Memory B cell (primary cell): ENCODE measurements around the gene MEIOB.

Experiments used
- ATAC-seq: fragments of 150-1000 bp; cut with Tn5 transposase; 2 replicates; pipeline ENCODE4 v1.10.0; 2021; ENCODE audit warnings: low read depth, mild to moderate bottlenecking, moderate library complexity
- DNase-seq, 2 donors: peaks; one replicate each; pipeline ENCODE4 v3.0.0; 2022; ENCODE audit warnings: low spot score in 2 of 2
- H3K27ac Mint-ChIP-seq: one replicate; pipeline ENCODE4 v1.8.0; 2022; ENCODE audit warnings: mild to moderate bottlenecking, moderate library complexity, mixed read lengths
- H3K27me3 Mint-ChIP-seq: one replicate; pipeline ENCODE4 v1.8.0; 2022; ENCODE audit warnings: mixed read lengths
- H3K36me3 Mint-ChIP-seq: one replicate; pipeline ENCODE4 v1.8.0; 2022; ENCODE audit warnings: mild to moderate bottlenecking, mixed read lengths
- H3K4me1 Mint-ChIP-seq: one replicate; pipeline ENCODE4 v1.8.0; 2022; ENCODE audit warnings: mixed read lengths
- H3K4me3 Mint-ChIP-seq: one replicate; pipeline ENCODE4 v1.8.0; 2022; ENCODE audit warnings: mild to moderate bottlenecking, moderate library complexity, mixed read lengths
- H3K9me3 Mint-ChIP-seq: one replicate; pipeline ENCODE4 v1.8.0; 2022; ENCODE audit warnings: mixed read lengths

Gene MEIOB

GRCh38 chr16:1850981-1851380 lies 21.0 kb downstream of the MEIOB start:
- peaks cover 10% of the 10 kb centered on the region for H3K27me3 Mint-ChIP-seq
- no peaks in the 10 kb centered on the region for H3K4me1 Mint-ChIP-seq
- H3K9me3 Mint-ChIP-seq = no peaks in the 10 kb centered on the region
- no peak overlapping the region for H3K4me3 Mint-ChIP-seq
- no peak for DNase-seq
- no peak overlapping the region for H3K27ac Mint-ChIP-seq
- no peak for ATAC-seq
- no peaks in the 10 kb centered on the region for H3K36me3 Mint-ChIP-seq

- ATAC-seq = no peak
- Mint-ChIP-seq H3K27ac (no peak overlapping the region), H3K9me3 (no peaks in the 10 kb centered on the region), H3K36me3 (no peaks in the 10 kb centered on the region), H3K4me3 (no peak overlapping the region), H3K4me1 (no peaks in the 10 kb centered on the region), H3K27me3 (peaks cover 8% of the 10 kb centered on the region)
- no peak for DNase-seq
Observed at GRCh38 chr16:1846416-1846815, 25.5 kb downstream of the MEIOB start.

- no peaks in the 10 kb centered on the region for H3K36me3 Mint-ChIP-seq
- no peak overlapping the region for H3K4me3 Mint-ChIP-seq
- no peaks in the 10 kb centered on the region for H3K9me3 Mint-ChIP-seq
- H3K4me1 Mint-ChIP-seq = no peaks in the 10 kb centered on the region
- ATAC-seq (no peak), DNase-seq (no peak)
- H3K27ac Mint-ChIP-seq = no peak overlapping the region
- H3K27me3 Mint-ChIP-seq = peaks cover 4% of the 10 kb centered on the region
Observed at GRCh38 chr16:1845985-1846384, 26.0 kb downstream of the MEIOB start.

GRCh38 chr16:1839554-1839953 lies 32.4 kb downstream of the MEIOB start:
- no peaks in the 10 kb centered on the region for H3K9me3 Mint-ChIP-seq
- DNase-seq (no peak), ATAC-seq (no peak)
- H3K4me1 Mint-ChIP-seq = no peaks in the 10 kb centered on the region
- no peaks in the 10 kb centered on the region for H3K36me3 Mint-ChIP-seq
- H3K27me3 Mint-ChIP-seq = no peaks in the 10 kb centered on the region
- no peak overlapping the region for H3K4me3 Mint-ChIP-seq
- no peak overlapping the region for H3K27ac Mint-ChIP-seq

- H3K4me3 Mint-ChIP-seq = no peak overlapping the region
- DNase-seq (no peak), ATAC-seq (no peak)
- H3K36me3 Mint-ChIP-seq = no peaks in the 10 kb centered on the region
- H3K4me1 Mint-ChIP-seq = peaks cover 8% of the 10 kb centered on the region
- H3K27me3 Mint-ChIP-seq = no peaks in the 10 kb centered on the region
- no peaks in the 10 kb centered on the region for H3K9me3 Mint-ChIP-seq
- no peak overlapping the region for H3K27ac Mint-ChIP-seq
Observed at GRCh38 chr16:1834096-1834495, 37.9 kb downstream of the MEIOB start.

GRCh38 chr16:1832838-1833454 lies 39.0 kb downstream of the MEIOB start:
- DNase-seq = no peak
- no peak for ATAC-seq
- Mint-ChIP-seq H3K4me1 (peaks cover 11% of the 10 kb centered on the region), H3K27me3 (no peaks in the 10 kb centered on the region), H3K36me3 (no peaks in the 10 kb centered on the region), H3K9me3 (no peaks in the 10 kb centered on the region), H3K4me3 (no peak overlapping the region), H3K27ac (no peak overlapping the region)

- no peaks in the 10 kb centered on the region for H3K27me3 Mint-ChIP-seq
- peaks cover 18% of the 10 kb centered on the region for H3K4me1 Mint-ChIP-seq
- H3K9me3 Mint-ChIP-seq = no peaks in the 10 kb centered on the region
- no peaks in the 10 kb centered on the region for H3K36me3 Mint-ChIP-seq
- ATAC-seq = no peak
- H3K27ac Mint-ChIP-seq = no peak overlapping the region
- H3K4me3 Mint-ChIP-seq = no peak overlapping the region
- no peak for DNase-seq
Observed at GRCh38 chr16:1831186-1832075, 40.5 kb downstream of the MEIOB start.

GRCh38 chr16:1830213-1830612 lies 41.8 kb downstream of the MEIOB start:
- no peak overlapping the region for H3K27ac Mint-ChIP-seq
- H3K27me3 Mint-ChIP-seq = no peaks in the 10 kb centered on the region
- peaks cover 18% of the 10 kb centered on the region for H3K4me1 Mint-ChIP-seq
- H3K9me3 Mint-ChIP-seq = no peaks in the 10 kb centered on the region
- ATAC-seq (no peak), DNase-seq (no peak)
- H3K4me3 Mint-ChIP-seq = no peak overlapping the region
- H3K36me3 Mint-ChIP-seq = no peaks in the 10 kb centered on the region

- H3K4me3 Mint-ChIP-seq = no peak overlapping the region
- no peaks in the 10 kb centered on the region for H3K36me3 Mint-ChIP-seq
- ATAC-seq (no peak), DNase-seq (no peak)
- H3K27me3 Mint-ChIP-seq = no peaks in the 10 kb centered on the region
- peaks cover 19% of the 10 kb centered on the region for H3K4me1 Mint-ChIP-seq
- H3K9me3 Mint-ChIP-seq = no peaks in the 10 kb centered on the region
- no peak overlapping the region for H3K27ac Mint-ChIP-seq
Observed at GRCh38 chr16:1828645-1829410, 43.1 kb downstream of the MEIOB start.

GRCh38 chr16:1826691-1827573 lies 45.0 kb downstream of the MEIOB start, which contains the start of the genes FAHD1 and HAGH:
FAHD1 (plus strand) TSS chr16:1827206; CDS start chr16:1827239, 33 bp downstream.
HAGH (minus strand) TSS chr16:1826825; CDS start chr16:1826787, 38 bp downstream.
- Mint-ChIP-seq H3K36me3 (no peaks in the 10 kb centered on the region), H3K27me3 (no peaks in the 10 kb centered on the region), H3K4me3 (peak within 1 kb of the TSS; percentile 95), H3K27ac (peak within 1 kb of the TSS; percentile 90), H3K4me1 (peaks cover 21% of the 10 kb centered on the region), H3K9me3 (no peaks in the 10 kb centered on the region)
- peak; percentile 90 to 92 for DNase-seq
- ATAC-seq = peak; percentile 83

GRCh38 chr16:1825864-1826690 lies 45.9 kb downstream of the MEIOB start:
- DNase-seq = peak; percentile 34 to 63
- peak; percentile 73 for ATAC-seq
- H3K4me3 Mint-ChIP-seq = peak overlapping the region; percentile 72

GRCh38 chr16:1825381-1825863 lies 46.5 kb downstream of the MEIOB start:
- DNase-seq (no peak), ATAC-seq (no peak)
- H3K4me1 Mint-ChIP-seq = peaks cover 18% of the 10 kb centered on the region
- H3K27me3 Mint-ChIP-seq = no peaks in the 10 kb centered on the region
- H3K9me3 Mint-ChIP-seq = no peaks in the 10 kb centered on the region
- H3K36me3 Mint-ChIP-seq = no peaks in the 10 kb centered on the region
- H3K27ac Mint-ChIP-seq = no peak overlapping the region
- peak overlapping the region; percentile 72 for H3K4me3 Mint-ChIP-seq

More at GRCh38 chr16:1825864-1826690, 45.9 kb downstream of the MEIOB start:
- Mint-ChIP-seq H3K4me1 (peaks cover 21% of the 10 kb centered on the region), H3K36me3 (no peaks in the 10 kb centered on the region), H3K27ac (peak overlapping the region; percentile 90), H3K27me3 (no peaks in the 10 kb centered on the region), H3K9me3 (no peaks in the 10 kb centered on the region)
